A549 (cell line): ENCODE measurements around the gene REPS2.

Experiments
- BCL3 ChIP-seq: fragments of >200 bp; sonication (Bioruptor Twin); formaldehyde crosslinking; IDR thresholded peaks from 3 replicates; pipeline ENCODE4 v1.6.1; 2016
- CEBPB ChIP-seq, 2 experiments: fragments of >200 bp in 1 of 2; sonication (Bioruptor Twin) in 1 of 2; formaldehyde crosslinking in 1 of 2; IDR thresholded peaks; 2 replicates each; pipeline ENCODE4 v1.6.1; 2012 to 2016
- CTCF ChIP-seq: fragments of >200 bp; sonication (Bioruptor Twin); formaldehyde crosslinking; IDR thresholded peaks from 3 replicates; pipeline ENCODE4 v1.5.1; 2016
- EP300 ChIP-seq, 2 experiments: fragments of >200 bp; sonication (Bioruptor Twin); formaldehyde crosslinking; IDR thresholded peaks; 2 replicates in 1 of 2; 3 replicates in 1 of 2; pipeline ENCODE4 v1.6.1; 2016 to 2017
- POLR2A ChIP-seq: IDR thresholded peaks from 2 replicates; pipeline ENCODE4 v1.6.1; 2012; ENCODE audit warnings: mild to moderate bottlenecking, low read length
- POLR2AphosphoS2 ChIP-seq: conservative IDR thresholded peaks from 2 replicates; pipeline ENCODE4 v1.6.1; 2012; ENCODE audit warnings: low read length, improper control_type of control experiment, inconsistent platforms
- REST ChIP-seq: fragments of 200-600 bp; sonication (generic); IDR thresholded peaks from 2 replicates; pipeline ENCODE4 v1.6.1; 2016; ENCODE audit warnings: antibody characterized with exemption, mild to moderate bottlenecking, moderate library complexity
- RFX5 ChIP-seq: fragments of 450-650 bp; IDR thresholded peaks from 2 replicates; pipeline ENCODE4 v1.7.1; 2014; ENCODE audit warnings: antibody characterized with exemption, mild to moderate bottlenecking, moderate library complexity
- TP53 ChIP-seq: fragments of 250-450 bp; sonication (Bioruptor Pico); IDR thresholded peaks from 2 replicates; pipeline ENCODE4 v1.5.0; 2021; ENCODE audit warnings: mild to moderate bottlenecking, moderate library complexity
- USF2 ChIP-seq: fragments of 450-650 bp; IDR thresholded peaks from 2 replicates; pipeline ENCODE4 v1.6.1; 2014; ENCODE audit warnings: antibody characterized with exemption
- ZSCAN20 ChIP-seq: fragments of 250-450 bp; sonication (Bioruptor Pico); IDR thresholded peaks from 2 replicates; pipeline ENCODE4 v1.8.0; 2022; ENCODE audit warnings: mild to moderate bottlenecking, moderate library complexity

GRCh38 chrX:17035111-17035510 lies 88.7 kb downstream of the REPS2 start:
- TF ChIP-seq CTCF (no peak), CEBPB (IDR thresholded peaks at IDR 0.05) (no peak), RFX5 (no peak), ZSCAN20 (CRISPR knock-in tag) (no peak), EP300 (IDR thresholded peaks at IDR 0.05) (no peak), USF2 (no peak), POLR2AphosphoS2 (no peak), REST (no peak), POLR2A (no peak), BCL3 (no peak), TP53 (CRISPR knock-in tag) (no peak)
